HG03175 (cell line): Measurements from ENCODE around the gene RAD51B.

Experiments
- ATAC-seq: cut with Tn5 transposase; IDR thresholded peaks from one replicate; pipeline ENCODE4 v1.9.1; 2021; ENCODE audit warnings: mild to moderate bottlenecking, moderate library complexity; ENCODE audit not compliant: unreplicated experiment

Gene RAD51B

GRCh38 chr14:68140076-68140741, 320.6 kb downstream of the RAD51B start:
- no peak for ATAC-seq

DNA sequence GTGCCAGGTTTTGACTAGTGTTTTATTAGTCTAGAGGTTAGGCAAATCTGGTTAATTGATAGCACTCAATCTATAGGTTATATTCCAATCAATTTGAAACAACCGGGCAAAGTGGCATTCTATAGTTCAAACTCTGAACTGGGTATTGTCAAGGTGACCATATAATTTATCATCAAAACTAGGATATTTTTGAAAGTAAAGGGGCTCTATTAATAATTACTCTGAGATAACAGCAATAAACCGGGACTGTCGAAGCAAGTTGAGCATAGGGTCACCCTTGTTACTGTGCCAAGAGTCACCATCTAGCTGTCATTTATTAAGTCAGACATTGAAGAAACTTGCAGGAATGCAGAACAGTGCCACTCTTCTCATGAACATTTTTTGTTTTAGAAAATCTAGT, 321.2 kb downstream of the RAD51B start:
- no peak for ATAC-seq

DNA sequence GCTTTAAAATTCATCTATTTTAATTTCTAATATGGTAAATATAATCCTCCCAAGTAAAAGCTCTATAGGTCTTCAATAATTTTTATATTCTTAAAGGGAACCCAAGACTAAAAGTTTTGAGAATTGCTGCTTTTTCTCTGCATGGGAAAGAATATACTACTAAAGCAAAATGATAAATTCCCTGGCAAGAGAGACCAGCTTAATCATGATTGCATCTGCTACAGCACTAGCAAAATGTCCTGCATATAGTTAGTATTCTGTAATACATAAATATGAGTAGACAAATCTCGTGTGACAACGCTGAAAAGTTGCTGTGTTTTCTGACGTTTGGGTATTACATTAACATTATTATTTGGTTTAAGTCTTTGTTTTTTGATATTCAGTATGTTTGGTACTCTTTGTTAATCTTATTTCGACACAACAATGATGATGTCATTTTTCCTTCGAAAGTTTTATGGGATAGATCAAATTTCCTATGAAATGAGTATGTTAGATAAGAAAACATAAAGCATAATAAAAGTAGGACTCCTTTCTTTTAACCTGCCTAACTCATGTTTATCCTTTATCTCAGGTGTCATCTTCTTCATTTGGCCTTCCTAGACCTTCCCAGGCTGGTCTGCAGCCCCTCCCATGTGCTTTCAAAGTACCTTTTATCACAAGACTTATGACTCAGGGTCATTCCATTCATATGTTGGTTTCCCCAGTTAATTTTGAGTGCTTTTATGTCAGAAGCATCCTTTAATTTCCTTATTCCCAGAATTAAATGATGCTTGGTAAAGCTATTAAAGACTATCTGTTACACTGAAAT, 321.9 kb downstream of the RAD51B start:
- ATAC-seq: no peak

- ATAC-seq: no peak
Observed at GRCh38 chr14:68143341-68143841, 323.8 kb downstream of the RAD51B start.

DNA sequence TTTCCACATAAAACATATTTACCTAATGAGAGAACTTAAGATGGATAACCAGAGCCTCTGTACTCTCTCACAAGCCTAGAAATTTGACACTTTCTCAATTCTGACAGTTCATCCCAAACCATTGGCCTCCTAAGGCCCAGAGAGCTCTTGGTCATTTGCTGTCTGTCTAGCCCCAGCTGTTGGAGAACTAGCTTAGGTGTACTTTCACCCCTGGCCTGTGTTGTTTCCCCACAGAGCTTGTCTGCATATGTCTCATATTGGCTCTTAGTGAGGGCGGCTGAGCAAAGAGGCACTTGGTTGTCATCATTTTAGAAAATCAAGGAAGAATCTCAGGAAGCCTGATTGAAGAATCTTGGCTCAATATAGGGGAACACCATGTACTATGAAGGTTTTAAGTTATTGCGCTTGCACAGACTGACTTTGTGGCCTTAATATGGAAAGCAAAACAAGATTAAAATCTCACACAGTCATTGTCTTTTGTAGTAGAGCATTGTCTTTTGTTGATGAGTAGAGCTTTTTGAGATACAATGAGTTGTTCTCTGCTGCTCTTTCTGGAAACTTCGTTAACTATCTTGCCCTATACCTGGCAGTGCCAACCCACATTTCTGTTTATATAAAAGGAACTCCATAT, 324.6 kb downstream of the RAD51B start:
- no peak for ATAC-seq

DNA sequence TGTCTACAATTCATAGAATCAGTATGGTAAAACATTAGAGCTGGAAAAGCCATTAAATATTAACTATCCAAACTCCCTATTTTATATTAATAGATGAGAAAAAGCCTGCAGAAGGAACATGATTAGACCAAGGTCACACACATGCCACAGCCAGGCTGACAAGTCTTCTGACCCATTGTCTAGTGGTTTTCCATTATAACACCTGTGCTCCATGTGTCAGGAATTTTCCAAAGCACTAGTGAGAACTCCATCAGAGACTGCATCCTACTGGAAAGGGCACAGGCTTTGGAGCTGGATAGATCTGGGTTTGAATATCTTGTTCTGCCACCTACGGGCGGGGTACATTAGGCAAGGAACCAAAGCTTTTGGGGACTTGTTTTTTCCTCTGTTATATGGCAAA, 325.5 kb downstream of the RAD51B start:
- ATAC-seq: no peak

GRCh38 chr14:68145539-68145938, 326.0 kb downstream of the RAD51B start:
- ATAC-seq: no peak

- no peak for ATAC-seq
Observed at GRCh38 chr14:68146818-68147217, 327.2 kb downstream of the RAD51B start.

- ATAC-seq: no peak
Observed at GRCh38 chr14:68147303-68147702, 327.7 kb downstream of the RAD51B start.

GRCh38 chr14:68148276-68148675, 328.7 kb downstream of the RAD51B start:
- ATAC-seq: no peak

DNA sequence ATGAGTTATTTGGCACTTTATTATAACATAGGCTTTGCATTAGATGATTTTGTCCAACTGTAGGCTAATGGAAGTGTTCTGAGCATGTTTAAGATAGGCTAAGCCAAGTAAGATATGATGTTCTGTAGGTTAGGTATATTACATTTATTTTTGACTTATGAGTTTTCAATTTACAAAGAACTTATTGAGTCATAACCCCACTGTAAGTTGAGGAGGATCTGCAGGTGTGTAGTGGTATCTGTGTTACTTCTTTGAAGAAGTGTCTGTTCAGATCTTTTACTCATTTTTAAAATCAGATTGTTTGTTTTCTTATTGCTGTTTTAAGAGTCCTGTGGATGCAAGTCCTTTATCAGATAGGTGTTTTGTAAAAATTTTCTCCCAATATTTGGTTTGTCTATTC, 329.2 kb downstream of the RAD51B start:
- no peak for ATAC-seq

DNA sequence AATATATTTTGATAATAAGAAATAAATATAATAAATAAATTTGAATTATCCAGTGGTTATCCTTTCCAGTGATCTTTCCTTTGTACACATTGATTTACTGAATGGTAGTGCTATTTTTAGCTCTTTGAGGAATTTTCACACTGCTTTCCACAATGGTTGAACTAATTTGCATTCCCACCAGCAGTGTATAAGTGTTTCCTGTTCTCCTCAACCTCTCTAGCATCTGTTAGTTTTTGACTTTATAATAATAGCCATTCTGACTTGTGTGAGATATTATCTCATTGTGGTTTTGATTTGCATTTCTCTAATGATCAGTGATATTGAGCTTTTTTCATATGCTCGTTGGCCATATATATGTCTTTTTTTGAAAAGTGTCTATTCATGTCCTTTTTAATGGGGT, 333.7 kb downstream of the RAD51B start:
- no peak for ATAC-seq

DNA sequence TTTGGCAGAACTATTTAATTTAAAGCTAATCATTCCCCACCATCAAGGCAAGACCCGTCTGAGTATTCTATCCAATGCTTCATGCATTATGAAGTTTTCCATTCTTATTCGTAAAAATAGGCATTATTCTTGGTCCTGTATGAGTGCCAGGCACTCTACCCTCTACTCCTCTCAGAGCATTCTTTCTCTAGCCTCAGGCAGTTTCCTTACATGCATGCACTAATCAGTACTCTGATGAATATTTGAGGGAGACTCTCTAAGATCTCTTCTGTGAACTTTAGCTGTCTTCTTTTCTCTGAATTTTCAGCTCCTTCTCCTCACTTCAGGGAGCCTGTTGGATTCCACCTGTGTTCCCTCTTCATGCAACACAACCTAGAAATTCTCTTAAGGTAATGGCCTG, 334.7 kb downstream of the RAD51B start:
- ATAC-seq: no peak

- no peak for ATAC-seq
Observed at GRCh38 chr14:68157971-68158371, 338.4 kb downstream of the RAD51B start.

- no peak for ATAC-seq
Observed at GRCh38 chr14:68158640-68159039, 339.1 kb downstream of the RAD51B start.

GRCh38 chr14:68159701-68160633, 340.4 kb downstream of the RAD51B start:
- ATAC-seq: no peak

GRCh38 chr14:68160779-68161546, 341.4 kb downstream of the RAD51B start:
- ATAC-seq: no peak

- no peak for ATAC-seq
Observed at GRCh38 chr14:68162887-68163286, 343.3 kb downstream of the RAD51B start.

DNA sequence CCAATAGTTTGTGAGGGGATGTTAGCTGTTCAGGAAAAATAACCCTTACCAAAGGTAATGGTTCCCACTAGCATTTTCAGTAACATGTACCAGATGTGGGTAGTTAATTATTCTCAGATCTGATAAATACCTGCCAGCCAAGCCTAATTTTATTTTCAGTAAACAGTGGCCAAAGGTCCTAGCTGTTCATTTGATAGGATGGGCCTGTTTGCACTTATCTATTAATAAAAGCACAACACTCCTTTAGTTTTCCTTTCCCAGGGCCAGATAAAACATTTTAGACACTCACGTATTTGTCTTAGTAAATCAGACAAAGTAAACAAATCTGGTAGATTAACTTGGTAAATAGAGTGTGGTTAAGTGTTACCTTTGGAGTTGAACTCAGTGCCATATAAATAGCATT, 345.1 kb downstream of the RAD51B start:
- ATAC-seq: no peak

- ATAC-seq: no peak
Observed at GRCh38 chr14:68165274-68165843, 345.8 kb downstream of the RAD51B start.
